ENCODE data around the gene RBPJL.

- TF ChIP-seq, protein P1, sequence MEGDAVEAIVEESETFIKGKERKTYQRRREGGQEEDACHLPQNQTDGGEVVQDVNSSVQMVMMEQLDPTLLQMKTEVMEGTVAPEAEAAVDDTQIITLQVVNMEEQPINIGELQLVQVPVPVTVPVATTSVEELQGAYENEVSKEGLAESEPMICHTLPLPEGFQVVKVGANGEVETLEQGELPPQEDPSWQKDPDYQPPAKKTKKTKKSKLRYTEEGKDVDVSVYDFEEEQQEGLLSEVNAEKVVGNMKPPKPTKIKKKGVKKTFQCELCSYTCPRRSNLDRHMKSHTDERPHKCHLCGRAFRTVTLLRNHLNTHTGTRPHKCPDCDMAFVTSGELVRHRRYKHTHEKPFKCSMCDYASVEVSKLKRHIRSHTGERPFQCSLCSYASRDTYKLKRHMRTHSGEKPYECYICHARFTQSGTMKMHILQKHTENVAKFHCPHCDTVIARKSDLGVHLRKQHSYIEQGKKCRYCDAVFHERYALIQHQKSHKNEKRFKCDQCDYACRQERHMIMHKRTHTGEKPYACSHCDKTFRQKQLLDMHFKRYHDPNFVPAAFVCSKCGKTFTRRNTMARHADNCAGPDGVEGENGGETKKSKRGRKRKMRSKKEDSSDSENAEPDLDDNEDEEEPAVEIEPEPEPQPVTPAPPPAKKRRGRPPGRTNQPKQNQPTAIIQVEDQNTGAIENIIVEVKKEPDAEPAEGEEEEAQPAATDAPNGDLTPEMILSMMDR (IDR thresholded peaks at IDR 0.05), result no peak
- TF ChIP-seq, protein P2, sequence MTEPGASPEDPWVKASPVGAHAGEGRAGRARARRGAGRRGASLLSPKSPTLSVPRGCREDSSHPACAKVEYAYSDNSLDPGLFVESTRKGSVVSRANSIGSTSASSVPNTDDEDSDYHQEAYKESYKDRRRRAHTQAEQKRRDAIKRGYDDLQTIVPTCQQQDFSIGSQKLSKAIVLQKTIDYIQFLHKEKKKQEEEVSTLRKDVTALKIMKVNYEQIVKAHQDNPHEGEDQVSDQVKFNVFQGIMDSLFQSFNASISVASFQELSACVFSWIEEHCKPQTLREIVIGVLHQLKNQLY (CRISPR knock-in tag; IDR thresholded peaks at IDR 0.05), result no peak
- TF ChIP-seq, protein P3, sequence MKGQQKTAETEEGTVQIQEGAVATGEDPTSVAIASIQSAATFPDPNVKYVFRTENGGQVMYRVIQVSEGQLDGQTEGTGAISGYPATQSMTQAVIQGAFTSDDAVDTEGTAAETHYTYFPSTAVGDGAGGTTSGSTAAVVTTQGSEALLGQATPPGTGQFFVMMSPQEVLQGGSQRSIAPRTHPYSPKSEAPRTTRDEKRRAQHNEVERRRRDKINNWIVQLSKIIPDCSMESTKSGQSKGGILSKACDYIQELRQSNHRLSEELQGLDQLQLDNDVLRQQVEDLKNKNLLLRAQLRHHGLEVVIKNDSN (CRISPR knock-in tag; IDR thresholded peaks at IDR 0.05), result no peak
Observed at GRCh38 chr20:45339799-45340198, 33.2 kb downstream of the RBPJL start.

Data from WTC11 (cell line).